ENCODE results near the gene RIMBP3C.
"Not testable (repeated sequence)": the region's sequence is repeated elsewhere in the genome, so short reads cannot be mapped to it uniquely, and the experiment has no call there.

DNA sequence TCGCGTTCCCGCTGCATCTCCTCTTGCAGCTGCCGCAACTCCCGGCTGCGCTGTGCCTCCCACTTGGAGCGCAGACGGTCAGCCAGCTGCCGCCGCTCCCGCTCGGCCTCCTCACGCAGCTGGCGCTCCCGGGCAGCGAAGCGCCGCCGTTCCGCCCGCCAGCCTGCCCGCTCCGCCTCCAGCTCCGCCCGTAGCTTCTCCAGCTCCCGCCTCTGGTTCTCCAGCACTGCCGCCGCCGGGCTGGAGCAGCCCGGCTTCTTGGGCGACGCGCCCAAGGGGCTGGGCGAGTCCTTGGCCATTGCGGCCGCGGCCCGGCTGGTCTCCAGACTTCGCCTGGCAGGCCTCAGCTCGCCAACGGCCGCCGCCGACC, 598 bp downstream of the RIMBP3C start:
- TF ChIP-seq EZH2 (IDR thresholded peaks at IDR 0.05; ENCODE audit: low read depth, unreplicated experiment); JUNB (IDR thresholded peaks at IDR 0.05; ENCODE audit: unreplicated experiment); POLR2AphosphoS5 (IDR thresholded peaks at IDR 0.05; ENCODE audit: low read depth); EZH2phosphoT487 (IDR thresholded peaks at IDR 0.05; ENCODE audit: unreplicated experiment); CREB1 (CRISPR knock-in tag; IDR thresholded peaks at IDR 0.05; ENCODE audit: low read depth): not testable (repeated sequence)
- TF ChIP-seq, protein P1, sequence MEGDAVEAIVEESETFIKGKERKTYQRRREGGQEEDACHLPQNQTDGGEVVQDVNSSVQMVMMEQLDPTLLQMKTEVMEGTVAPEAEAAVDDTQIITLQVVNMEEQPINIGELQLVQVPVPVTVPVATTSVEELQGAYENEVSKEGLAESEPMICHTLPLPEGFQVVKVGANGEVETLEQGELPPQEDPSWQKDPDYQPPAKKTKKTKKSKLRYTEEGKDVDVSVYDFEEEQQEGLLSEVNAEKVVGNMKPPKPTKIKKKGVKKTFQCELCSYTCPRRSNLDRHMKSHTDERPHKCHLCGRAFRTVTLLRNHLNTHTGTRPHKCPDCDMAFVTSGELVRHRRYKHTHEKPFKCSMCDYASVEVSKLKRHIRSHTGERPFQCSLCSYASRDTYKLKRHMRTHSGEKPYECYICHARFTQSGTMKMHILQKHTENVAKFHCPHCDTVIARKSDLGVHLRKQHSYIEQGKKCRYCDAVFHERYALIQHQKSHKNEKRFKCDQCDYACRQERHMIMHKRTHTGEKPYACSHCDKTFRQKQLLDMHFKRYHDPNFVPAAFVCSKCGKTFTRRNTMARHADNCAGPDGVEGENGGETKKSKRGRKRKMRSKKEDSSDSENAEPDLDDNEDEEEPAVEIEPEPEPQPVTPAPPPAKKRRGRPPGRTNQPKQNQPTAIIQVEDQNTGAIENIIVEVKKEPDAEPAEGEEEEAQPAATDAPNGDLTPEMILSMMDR (conservative IDR thresholded peaks at IDR 0.05; ENCODE audit: low read depth in 2 of 2): not testable (repeated sequence)
- TF ChIP-seq, protein P2, sequence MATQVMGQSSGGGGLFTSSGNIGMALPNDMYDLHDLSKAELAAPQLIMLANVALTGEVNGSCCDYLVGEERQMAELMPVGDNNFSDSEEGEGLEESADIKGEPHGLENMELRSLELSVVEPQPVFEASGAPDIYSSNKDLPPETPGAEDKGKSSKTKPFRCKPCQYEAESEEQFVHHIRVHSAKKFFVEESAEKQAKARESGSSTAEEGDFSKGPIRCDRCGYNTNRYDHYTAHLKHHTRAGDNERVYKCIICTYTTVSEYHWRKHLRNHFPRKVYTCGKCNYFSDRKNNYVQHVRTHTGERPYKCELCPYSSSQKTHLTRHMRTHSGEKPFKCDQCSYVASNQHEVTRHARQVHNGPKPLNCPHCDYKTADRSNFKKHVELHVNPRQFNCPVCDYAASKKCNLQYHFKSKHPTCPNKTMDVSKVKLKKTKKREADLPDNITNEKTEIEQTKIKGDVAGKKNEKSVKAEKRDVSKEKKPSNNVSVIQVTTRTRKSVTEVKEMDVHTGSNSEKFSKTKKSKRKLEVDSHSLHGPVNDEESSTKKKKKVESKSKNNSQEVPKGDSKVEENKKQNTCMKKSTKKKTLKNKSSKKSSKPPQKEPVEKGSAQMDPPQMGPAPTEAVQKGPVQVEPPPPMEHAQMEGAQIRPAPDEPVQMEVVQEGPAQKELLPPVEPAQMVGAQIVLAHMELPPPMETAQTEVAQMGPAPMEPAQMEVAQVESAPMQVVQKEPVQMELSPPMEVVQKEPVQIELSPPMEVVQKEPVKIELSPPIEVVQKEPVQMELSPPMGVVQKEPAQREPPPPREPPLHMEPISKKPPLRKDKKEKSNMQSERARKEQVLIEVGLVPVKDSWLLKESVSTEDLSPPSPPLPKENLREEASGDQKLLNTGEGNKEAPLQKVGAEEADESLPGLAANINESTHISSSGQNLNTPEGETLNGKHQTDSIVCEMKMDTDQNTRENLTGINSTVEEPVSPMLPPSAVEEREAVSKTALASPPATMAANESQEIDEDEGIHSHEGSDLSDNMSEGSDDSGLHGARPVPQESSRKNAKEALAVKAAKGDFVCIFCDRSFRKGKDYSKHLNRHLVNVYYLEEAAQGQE (IDR thresholded peaks at IDR 0.05; ENCODE audit: unreplicated experiment): not testable (repeated sequence)

Measured in GM23338 (cell line).